Body of pancreas (tissue), 4 donors: ENCODE measurements around the gene ABLIM1. TPM values are rescaled to one million over a fixed set of nuclear protein-coding genes. Genes with fewer than 3 reads are reported as not detected.

Source experiments
- ATAC-seq: fragments of 150-250 bp; one replicate; pipeline ENCODE4 v1.9.1; 2016
- DNase-seq, 4 donors: peaks; one replicate each; pipeline ENCODE4 v3.0.0-alpha.2; 2019
- H3K27ac ChIP-seq, 4 donors: fragments of 200-600 bp; sonication (generic); 1 replicate in 3 of 4; 2 replicates in 1 of 4; pipeline versions ENCODE4 v1.5.1 to v1.6.1; 2016 to 2019; ENCODE audit warnings: mild to moderate bottlenecking in 1 of 4, mixed read lengths in 1 of 4, moderate library complexity in 1 of 4
- H3K27me3 ChIP-seq, 2 donors: fragments of 200-600 bp; sonication (generic); one replicate each; pipeline ENCODE4 v1.6.0; 2016; ENCODE audit warnings: mild to moderate bottlenecking in 1 of 2
- H3K36me3 ChIP-seq, 2 donors: fragments of 200-600 bp; sonication (generic); replicated peaks in 1 of 2; 2 replicates each; pipeline ENCODE4 v1.5.1; 2016; ENCODE audit warnings: low read depth in 2 of 2; ENCODE audit not compliant: insufficient read depth in 1 of 2
- H3K4me1 ChIP-seq: fragments of 200-600 bp; sonication (generic); one replicate; pipeline ENCODE4 v1.6.0; 2016
- H3K4me3 ChIP-seq, 2 donors: fragments of 200-600 bp; sonication (generic); 1 replicate in 1 of 2; 2 replicates in 1 of 2; pipeline ENCODE4 v1.5.1; 2016 to 2019
- H3K9me3 ChIP-seq, 3 donors: fragments of 200-600 bp; sonication (generic); 1 replicate in 2 of 3; 2 replicates in 1 of 3; pipeline ENCODE4 v1.5.1; 2016
- POLR2A ChIP-seq, 3 donors: fragments of 450-650 bp; IDR thresholded peaks; one replicate each; pipeline ENCODE4 v1.6.1; 2016; ENCODE audit warnings: antibody characterized with exemption in 3 of 3, mild to moderate bottlenecking in 2 of 3
- WGBS, 2 donors: methylation state at CpG; one replicate each; pipeline ENCODE4 v1.1.5; 2017; 5-methylcytosine and 5-hydroxymethylcytosine counted together
- intact Hi-C: fragments of 100-400 bp; cut with DNase I; formaldehyde crosslinking; loops from one replicate; pipeline ENCODE4 v1.15.1; 2023
- total RNA-seq, 2 donors: library from RNA; depleted of rRNA; stranded (reverse); fragments of >200 nt; gene quantifications; one replicate each; pipeline ENCODE4 v1.1.0, GENCODE V29; 2016
- TF ChIP-seq, protein P1 (sequence below), 7 experiments: fragments of 450-650 bp in 4 of 7; fragments of 200-600 bp in 3 of 7; sonication (generic) in 3 of 7; IDR thresholded peaks; one replicate each; pipeline ENCODE4 v1.5.1; 2016 to 2019; ENCODE audit warnings: antibody characterized with exemption in 7 of 7

ABLIM1 gene
- total RNA-seq, 2 donors from 2014 or later = 34.6 to 54.7 TPM

DNA sequence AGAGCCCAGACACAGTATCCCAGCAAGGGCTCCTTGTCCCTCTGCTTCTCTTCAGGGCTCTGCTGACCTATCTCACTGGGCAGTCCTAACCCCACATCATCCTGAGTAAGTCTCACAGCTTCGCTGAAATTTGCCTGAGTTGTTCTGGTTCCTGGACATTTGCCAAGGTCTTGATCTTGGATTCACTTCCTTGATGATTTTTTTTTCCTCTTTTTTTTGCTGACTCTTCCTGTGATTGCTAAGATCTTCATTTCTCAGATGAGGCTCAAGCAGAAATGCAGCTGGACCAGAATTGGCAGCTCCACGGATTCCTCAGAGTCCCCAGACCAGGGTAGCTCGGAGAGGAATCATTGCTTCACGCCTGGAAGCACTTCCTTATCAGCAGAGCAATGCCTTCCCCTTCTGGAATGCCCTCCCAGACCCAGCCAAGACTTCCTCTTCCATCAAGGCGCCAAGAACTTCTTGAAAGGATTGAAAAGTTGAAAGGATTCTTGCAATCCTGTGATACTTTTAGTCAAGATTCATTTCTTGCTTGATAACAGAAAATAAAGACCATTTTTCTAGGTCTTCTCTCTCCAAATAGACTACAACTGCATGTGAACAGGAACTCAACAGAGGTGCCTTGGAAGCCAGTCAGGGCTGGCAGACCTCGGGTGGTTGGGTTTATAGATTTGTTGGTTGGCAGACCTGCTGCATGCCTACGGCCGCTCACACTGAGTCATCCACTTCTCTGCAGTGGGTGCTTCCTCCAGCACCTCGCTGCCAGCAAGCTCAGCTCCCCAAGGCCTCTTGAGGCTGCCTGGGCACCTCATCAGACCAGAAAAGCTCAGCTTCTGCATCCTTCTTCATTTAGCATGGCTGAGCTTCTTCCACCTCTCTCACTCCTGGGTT is 244.9 kb downstream of the ABLIM1 start:
- intact Hi-C loops = no loop called here
- Histone ChIP-seq H3K4me3 (no peak overlapping the region), H3K36me3 (no peaks in the 10 kb centered on the region), H3K9me3 (no peaks in the 10 kb centered on the region), H3K4me1 (peaks cover 13% of the 10 kb centered on the region), H3K27me3 (no peaks in the 10 kb centered on the region), H3K27ac (peak overlapping the region in 3 of 4 donors; percentile 65 to 86 (median 76))
- peak; percentile 97 for ATAC-seq
- TF ChIP-seq, protein P1, sequence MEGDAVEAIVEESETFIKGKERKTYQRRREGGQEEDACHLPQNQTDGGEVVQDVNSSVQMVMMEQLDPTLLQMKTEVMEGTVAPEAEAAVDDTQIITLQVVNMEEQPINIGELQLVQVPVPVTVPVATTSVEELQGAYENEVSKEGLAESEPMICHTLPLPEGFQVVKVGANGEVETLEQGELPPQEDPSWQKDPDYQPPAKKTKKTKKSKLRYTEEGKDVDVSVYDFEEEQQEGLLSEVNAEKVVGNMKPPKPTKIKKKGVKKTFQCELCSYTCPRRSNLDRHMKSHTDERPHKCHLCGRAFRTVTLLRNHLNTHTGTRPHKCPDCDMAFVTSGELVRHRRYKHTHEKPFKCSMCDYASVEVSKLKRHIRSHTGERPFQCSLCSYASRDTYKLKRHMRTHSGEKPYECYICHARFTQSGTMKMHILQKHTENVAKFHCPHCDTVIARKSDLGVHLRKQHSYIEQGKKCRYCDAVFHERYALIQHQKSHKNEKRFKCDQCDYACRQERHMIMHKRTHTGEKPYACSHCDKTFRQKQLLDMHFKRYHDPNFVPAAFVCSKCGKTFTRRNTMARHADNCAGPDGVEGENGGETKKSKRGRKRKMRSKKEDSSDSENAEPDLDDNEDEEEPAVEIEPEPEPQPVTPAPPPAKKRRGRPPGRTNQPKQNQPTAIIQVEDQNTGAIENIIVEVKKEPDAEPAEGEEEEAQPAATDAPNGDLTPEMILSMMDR (IDR thresholded peaks at IDR 0.05) = no peak
- TF ChIP-seq POLR2A (IDR thresholded peaks at IDR 0.05) = no peak
- peak; percentile 79 to 92 (median 84) for DNase-seq
- WGBS, 2 donors = 27 to 28% methylated on average over 9 of the region's 9 CpGs

DNA sequence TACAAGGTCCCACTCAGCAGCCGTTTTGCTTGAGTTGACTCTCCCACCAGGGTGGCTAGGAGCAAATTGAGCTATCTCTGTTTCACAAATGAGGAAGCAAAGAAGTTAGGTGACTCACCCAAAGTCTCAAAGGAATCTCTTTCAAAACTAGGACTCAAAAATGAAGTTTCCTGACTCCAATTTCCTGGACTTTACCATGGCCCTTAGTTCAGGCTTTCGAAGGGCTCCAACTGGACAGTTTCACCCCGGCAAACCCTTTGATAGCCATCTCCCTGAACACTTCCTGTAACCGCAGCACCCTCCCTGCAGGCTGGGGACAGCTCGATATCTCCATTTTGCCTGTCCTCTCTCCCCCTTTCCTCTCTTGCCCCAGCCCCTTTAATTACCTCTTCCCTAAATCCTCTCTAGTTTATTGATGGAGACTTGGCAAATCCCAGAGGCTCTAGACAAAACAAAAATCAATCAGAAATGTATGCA is 249.1 kb downstream of the ABLIM1 start:
- H3K4me1 ChIP-seq = peaks cover 25% of the 10 kb centered on the region
- DNase-seq = no peak
- H3K4me3 ChIP-seq = no peak overlapping the region
- WGBS, 2 donors = 79 to 86% methylated on average over 5 of the region's 5 CpGs
- no peaks in the 10 kb centered on the region for H3K27me3 ChIP-seq
- intact Hi-C loops = no loop called here
- no peaks in the 10 kb centered on the region for H3K36me3 ChIP-seq
- H3K9me3 ChIP-seq = no peaks in the 10 kb centered on the region
- no peak for ATAC-seq
- H3K27ac ChIP-seq = no peak overlapping the region
- TF ChIP-seq POLR2A (IDR thresholded peaks at IDR 0.05) = no peak
- TF ChIP-seq, protein P1 (IDR thresholded peaks at IDR 0.05) = no peak

DNA sequence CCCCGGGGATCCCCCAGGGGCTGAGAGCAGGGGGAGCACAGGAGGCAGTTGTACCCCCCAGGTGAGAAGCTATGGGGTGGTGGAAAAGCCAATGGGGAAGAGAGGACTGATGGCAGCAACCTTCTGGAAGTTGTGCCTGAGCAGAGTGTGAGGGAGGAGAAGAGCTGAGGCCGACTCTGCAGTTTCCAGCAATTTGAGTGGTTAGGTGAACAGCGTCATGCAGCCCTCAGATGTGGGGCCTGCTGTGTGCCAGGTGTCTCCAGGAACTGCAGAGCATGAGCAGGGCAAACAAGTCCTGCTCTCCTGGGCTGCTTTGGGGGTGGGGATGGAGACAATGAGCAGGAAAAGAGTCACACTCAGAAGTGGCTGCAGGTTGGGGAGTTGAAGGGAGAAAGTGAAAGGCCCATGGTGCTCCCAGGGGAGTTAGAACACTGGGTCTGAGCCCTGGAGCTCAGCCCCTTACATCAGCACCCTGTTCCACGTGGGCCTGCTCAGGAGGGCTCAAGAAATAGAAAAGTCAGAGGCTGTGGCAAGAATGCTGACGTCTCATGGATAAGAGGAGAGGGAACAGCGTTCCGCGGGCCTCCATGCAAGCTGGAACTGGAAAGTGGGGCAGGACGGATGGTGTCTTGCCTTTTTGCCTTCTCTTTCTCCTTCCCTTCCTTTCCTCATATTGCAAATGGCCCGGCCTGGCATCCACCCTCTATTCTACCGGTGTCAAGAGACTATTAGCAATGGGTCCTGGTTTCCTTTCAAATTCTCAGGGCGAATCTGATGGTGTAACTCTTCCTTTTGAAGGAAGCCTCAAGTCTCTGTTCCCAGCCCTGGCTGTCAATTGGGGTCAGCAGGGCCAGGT is 249.7 kb downstream of the ABLIM1 start:
- DNase-seq = no peak
- TF ChIP-seq, protein P1 (IDR thresholded peaks at IDR 0.05) = no peak
- TF ChIP-seq POLR2A (IDR thresholded peaks at IDR 0.05) = no peak
- no peaks in the 10 kb centered on the region for H3K9me3 ChIP-seq
- H3K27ac ChIP-seq = no peak overlapping the region
- no peak overlapping the region for H3K4me3 ChIP-seq
- ATAC-seq = no peak
- no peaks in the 10 kb centered on the region for H3K36me3 ChIP-seq
- WGBS, 2 donors = 79 to 82% methylated on average over 12 of the region's 12 CpGs
- intact Hi-C loops = no loop called here
- H3K4me1 ChIP-seq = peaks cover 28% of the 10 kb centered on the region
- H3K27me3 ChIP-seq = no peaks in the 10 kb centered on the region

DNA sequence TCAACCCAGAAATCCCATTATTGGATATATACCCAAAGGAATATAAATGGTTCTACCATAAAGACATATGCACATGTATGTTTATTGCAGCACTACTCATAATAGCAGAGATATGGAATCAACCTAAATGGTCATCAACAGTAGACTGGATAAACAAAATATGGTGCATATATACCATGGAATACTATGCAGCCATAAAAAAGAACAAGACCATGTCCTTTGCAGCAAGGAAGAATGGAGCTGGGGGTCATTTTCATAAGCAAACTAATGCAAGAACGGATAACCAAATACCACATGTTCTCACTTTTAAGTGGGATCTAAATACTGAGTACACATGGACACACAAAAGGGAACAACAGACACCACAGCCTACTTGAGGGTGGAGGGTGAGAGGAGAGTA is 251.6 kb downstream of the ABLIM1 start:
- intact Hi-C loops = no loop called here
- no peaks in the 10 kb centered on the region for H3K27me3 ChIP-seq
- TF ChIP-seq POLR2A (IDR thresholded peaks at IDR 0.05) = no peak
- TF ChIP-seq, protein P1 (IDR thresholded peaks at IDR 0.05) = no peak
- H3K4me1 ChIP-seq = peaks cover 36% of the 10 kb centered on the region
- H3K27ac ChIP-seq = no peak overlapping the region
- DNase-seq (no peak), ATAC-seq (no peak)
- no peaks in the 10 kb centered on the region for H3K9me3 ChIP-seq
- H3K4me3 ChIP-seq = no peak overlapping the region
- 90 to 93% methylated on average over 1 of the region's 1 CpG for WGBS, 2 donors
- no peaks in the 10 kb centered on the region for H3K36me3 ChIP-seq
